Adrenal gland (tissue), 5 donors: Measurements from ENCODE around the gene GPR65.

Experiments
- POLR2A ChIP-seq, 2 donors: fragments of 450-650 bp; IDR thresholded peaks; one replicate each; pipeline ENCODE4 v1.6.1; 2017; ENCODE audit warnings: antibody characterized with exemption in 2 of 2, mild to moderate bottlenecking in 2 of 2, moderate library complexity in 1 of 2
- TF ChIP-seq, protein P1 (sequence below), 6 experiments: fragments of 450-650 bp in 4 of 6; fragments of 200-600 bp in 2 of 6; sonication (generic) in 1 of 6; IDR thresholded peaks; 1 replicate in 5 of 6; 2 replicates in 1 of 6; pipeline versions ENCODE4 v1.5.1 to v1.8.0; 2016 to 2021; ENCODE audit warnings: antibody characterized with exemption in 6 of 6, mild to moderate bottlenecking in 2 of 6, moderate library complexity in 1 of 6
- donor health status: DM: no; HTN: no; CAD: no.

DNA sequence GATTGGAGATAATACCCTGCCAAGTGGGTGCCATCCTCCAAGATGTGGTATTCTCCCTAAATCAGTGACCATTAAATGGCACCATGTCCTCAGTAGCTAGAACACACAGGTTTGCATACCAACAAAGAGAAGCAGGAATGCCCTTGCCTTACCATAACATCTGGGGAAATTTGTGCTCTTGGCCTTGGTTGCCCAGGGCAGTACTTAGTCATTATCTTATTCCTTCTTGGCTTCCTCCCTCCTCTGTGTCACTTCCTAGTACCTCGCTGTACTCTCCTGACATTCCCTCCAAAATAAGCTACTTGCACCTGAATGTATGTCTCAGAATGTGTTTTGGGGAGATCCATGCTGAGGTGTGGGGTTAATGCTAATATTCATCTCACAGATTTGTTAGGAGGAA lies 43.4 kb downstream of the GPR65 start:
- TF ChIP-seq, protein P1, sequence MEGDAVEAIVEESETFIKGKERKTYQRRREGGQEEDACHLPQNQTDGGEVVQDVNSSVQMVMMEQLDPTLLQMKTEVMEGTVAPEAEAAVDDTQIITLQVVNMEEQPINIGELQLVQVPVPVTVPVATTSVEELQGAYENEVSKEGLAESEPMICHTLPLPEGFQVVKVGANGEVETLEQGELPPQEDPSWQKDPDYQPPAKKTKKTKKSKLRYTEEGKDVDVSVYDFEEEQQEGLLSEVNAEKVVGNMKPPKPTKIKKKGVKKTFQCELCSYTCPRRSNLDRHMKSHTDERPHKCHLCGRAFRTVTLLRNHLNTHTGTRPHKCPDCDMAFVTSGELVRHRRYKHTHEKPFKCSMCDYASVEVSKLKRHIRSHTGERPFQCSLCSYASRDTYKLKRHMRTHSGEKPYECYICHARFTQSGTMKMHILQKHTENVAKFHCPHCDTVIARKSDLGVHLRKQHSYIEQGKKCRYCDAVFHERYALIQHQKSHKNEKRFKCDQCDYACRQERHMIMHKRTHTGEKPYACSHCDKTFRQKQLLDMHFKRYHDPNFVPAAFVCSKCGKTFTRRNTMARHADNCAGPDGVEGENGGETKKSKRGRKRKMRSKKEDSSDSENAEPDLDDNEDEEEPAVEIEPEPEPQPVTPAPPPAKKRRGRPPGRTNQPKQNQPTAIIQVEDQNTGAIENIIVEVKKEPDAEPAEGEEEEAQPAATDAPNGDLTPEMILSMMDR (IDR thresholded peaks at IDR 0.05) = no peak
- no peak for TF ChIP-seq POLR2A (IDR thresholded peaks at IDR 0.05)
